Trophoblast cell (in vitro differentiated cells and primary cell): Measurements from ENCODE around the gene ABCG2.
A peak's percentile ranks its signal among the peaks of the same experiment; 100 is the strongest.

Experiments used
- DNase-seq, 2 donors: peaks; one replicate each; pipeline ENCODE4 v3.0.0-alpha.2; 2016
- H2AFZ ChIP-seq: 2 replicates; pipeline ENCODE4 v1.6.1; 2013; ENCODE audit warnings: low read length, moderate library complexity, mild to moderate bottlenecking; ENCODE audit not compliant: insufficient read depth, poor library complexity
- H2AK5ac ChIP-seq: 2 replicates; pipeline ENCODE4 v1.6.1; 2013; ENCODE audit warnings: mild to moderate bottlenecking, low read length
- H2BK120ac ChIP-seq: 2 replicates; pipeline ENCODE4 v1.6.1; 2013; ENCODE audit warnings: low read length, mild to moderate bottlenecking, moderate library complexity; ENCODE audit not compliant: insufficient read depth, poor library complexity
- H2BK12ac ChIP-seq: 2 replicates; pipeline ENCODE4 v1.6.1; 2013; ENCODE audit warnings: mild to moderate bottlenecking, low read length, moderate library complexity
- H2BK5ac ChIP-seq: 2 replicates; pipeline ENCODE4 v1.6.1; 2013; ENCODE audit warnings: low read length, low read depth, moderate library complexity, mild to moderate bottlenecking; ENCODE audit not compliant: poor library complexity
- H3K14ac ChIP-seq: 2 replicates; pipeline ENCODE4 v1.6.1; 2013; ENCODE audit warnings: mild to moderate bottlenecking, low read length
- H3K18ac ChIP-seq: 2 replicates; pipeline ENCODE4 v1.6.1; 2013; ENCODE audit warnings: mild to moderate bottlenecking, low read length
- H3K23ac ChIP-seq: 2 replicates; pipeline ENCODE4 v1.6.1; 2013; ENCODE audit warnings: low read length
- H3K27ac ChIP-seq: 2 replicates; pipeline ENCODE4 v1.5.1; 2013; ENCODE audit warnings: low read depth, mild to moderate bottlenecking, inconsistent platforms, low read length, moderate library complexity
- H3K27me3 ChIP-seq: 2 replicates; pipeline ENCODE4 v1.6.1; 2013; ENCODE audit warnings: inconsistent platforms, mild to moderate bottlenecking, low read length, moderate library complexity; ENCODE audit not compliant: insufficient read depth
- H3K36me3 ChIP-seq, 2 experiments: 1 replicate in 1 of 2; 2 replicates in 1 of 2; pipeline ENCODE4 v1.6.1; 2013; ENCODE audit warnings: low read length in 2 of 2, mild to moderate bottlenecking in 2 of 2, moderate library complexity in 1 of 2; ENCODE audit not compliant: insufficient read depth in 2 of 2, control insufficient read depth in 1 of 2
- H3K4ac ChIP-seq: 2 replicates; pipeline ENCODE4 v1.6.1; 2013; ENCODE audit warnings: low read depth, mild to moderate bottlenecking, low read length, moderate library complexity
- H3K4me1 ChIP-seq, 2 experiments: 1 replicate in 1 of 2; 2 replicates in 1 of 2; pipeline ENCODE4 v1.6.1; 2013; ENCODE audit warnings: low read length in 2 of 2, mild to moderate bottlenecking in 2 of 2, moderate library complexity in 1 of 2; ENCODE audit not compliant: insufficient read depth in 2 of 2, control insufficient read depth in 1 of 2
- H3K4me2 ChIP-seq: 2 replicates; pipeline ENCODE4 v1.6.1; 2013; ENCODE audit warnings: inconsistent platforms, mild to moderate bottlenecking, low read length, moderate library complexity
- H3K4me3 ChIP-seq: 2 replicates; pipeline ENCODE4 v1.5.1; 2013; ENCODE audit warnings: mild to moderate bottlenecking, low read depth, low read length, inconsistent platforms
- H3K79me1 ChIP-seq: one replicate; pipeline ENCODE4 v1.6.1; 2013; ENCODE audit warnings: low read length
- H3K79me2 ChIP-seq: 2 replicates; pipeline ENCODE4 v1.6.1; 2013; ENCODE audit warnings: low read length, mild to moderate bottlenecking; ENCODE audit not compliant: control insufficient read depth, insufficient read depth, poor library complexity
- H3K9ac ChIP-seq: 2 replicates; pipeline ENCODE4 v1.6.1; 2013; ENCODE audit warnings: mild to moderate bottlenecking, low read length
- H3K9me3 ChIP-seq: 2 replicates; pipeline ENCODE4 v1.6.1; 2013; ENCODE audit warnings: low read depth, mild to moderate bottlenecking, control low read depth, inconsistent platforms, low read length; ENCODE audit not compliant: insufficient read depth
- H4K12ac ChIP-seq: 2 replicates; pipeline ENCODE4 v1.6.1; 2013; ENCODE audit warnings: low read depth, mild to moderate bottlenecking, low read length, moderate library complexity
- H4K8ac ChIP-seq: 2 replicates; pipeline ENCODE4 v1.6.1; 2013; ENCODE audit warnings: low read depth, mild to moderate bottlenecking, low read length, moderate library complexity
- H4K91ac ChIP-seq: one replicate; pipeline ENCODE4 v1.6.1; 2013; ENCODE audit warnings: low read depth, mild to moderate bottlenecking, low read length, moderate library complexity
- WGBS: extraction: QIAGEN DNeasy Blood & Tissue Kit; methylation state at CpG from one replicate; pipeline ENCODE4 v1.1.7; 2013; ENCODE audit warnings: missing lambda C conversion rate; ENCODE audit not compliant: insufficient read length, insufficient coverage; ENCODE audit errors: extremely low coverage; 5-methylcytosine and 5-hydroxymethylcytosine counted together

The ABCG2 gene

DNA sequence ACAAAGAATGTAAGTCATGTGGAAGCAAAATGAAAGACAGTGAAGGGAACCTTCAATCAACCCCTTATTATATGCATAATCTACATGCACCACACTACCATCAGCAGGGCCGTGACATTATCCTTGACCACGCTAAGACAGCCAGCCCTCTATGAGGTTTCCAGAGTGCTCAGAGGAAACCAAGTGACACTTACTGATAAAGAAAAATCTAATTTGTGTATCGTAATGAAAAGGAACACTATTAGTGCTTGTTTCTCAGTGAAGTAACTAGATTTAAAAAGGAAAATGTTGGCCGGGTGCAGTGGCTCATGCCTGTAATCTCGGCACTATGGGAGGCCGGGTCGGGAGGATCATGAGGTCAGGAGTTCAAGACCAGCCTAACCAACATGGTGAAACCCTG, 56.4 kb downstream of the ABCG2 start:
- H2BK120ac ChIP-seq, result no peak overlapping the region
- no peak for DNase-seq
- no peak overlapping the region for H3K23ac ChIP-seq
- no peaks in the 10 kb centered on the region for H3K27me3 ChIP-seq
- H3K4me2 ChIP-seq, result no peak overlapping the region
- H3K14ac ChIP-seq, result no peak overlapping the region
- no peak overlapping the region for H3K18ac ChIP-seq
- H3K9ac ChIP-seq, result no peak overlapping the region
- no peak overlapping the region for H3K4me3 ChIP-seq
- no peak overlapping the region for H4K91ac ChIP-seq
- peaks cover 0 to 2% of the 10 kb centered on the region in 2 experiments for H3K4me1 ChIP-seq
- H2BK5ac ChIP-seq, result no peak overlapping the region
- H3K27ac ChIP-seq, result no peak overlapping the region
- no peak overlapping the region for H3K4ac ChIP-seq
- peaks cover 8% of the 10 kb centered on the region in 2 experiments for H3K36me3 ChIP-seq
- H2AFZ ChIP-seq, result no peak overlapping the region
- no peaks in the 10 kb centered on the region for H3K9me3 ChIP-seq
- no peak overlapping the region for H2BK12ac ChIP-seq
- H4K12ac ChIP-seq, result no peak overlapping the region
- no peak overlapping the region for H4K8ac ChIP-seq
- H3K79me1 ChIP-seq, result peaks cover 5% of the 10 kb centered on the region
- no peak overlapping the region for H2AK5ac ChIP-seq
- no CpG with 5 or more reads among the region's 7 CpGs for WGBS
- H3K79me2 ChIP-seq, result no peaks in the 10 kb centered on the region

DNA sequence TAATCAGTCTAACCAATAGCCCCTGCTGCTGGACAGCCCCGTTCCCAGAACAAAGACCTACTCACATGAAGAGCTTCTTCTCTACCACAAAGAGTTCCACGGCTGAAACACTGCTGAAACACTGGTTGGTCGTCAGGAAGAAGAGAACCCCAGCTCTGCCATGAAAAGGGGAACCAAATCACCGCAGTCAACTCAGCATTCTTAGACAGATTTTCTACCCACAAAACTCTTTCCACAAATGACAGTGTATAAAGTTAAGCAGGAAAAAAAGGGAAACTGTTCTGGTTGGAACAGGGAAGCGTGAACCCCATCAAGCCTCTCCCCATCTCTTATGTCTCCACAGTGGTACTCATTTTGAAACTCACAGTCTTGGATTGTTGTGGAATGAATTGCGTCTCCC, 57.3 kb downstream of the ABCG2 start:
- Histone ChIP-seq H3K36me3 (peaks cover 4 to 9% of the 10 kb centered on the region in 2 experiments), H3K79me2 (no peaks in the 10 kb centered on the region), H2BK12ac (no peak overlapping the region), H3K79me1 (peaks cover 5% of the 10 kb centered on the region), H3K18ac (no peak overlapping the region), H3K14ac (no peak overlapping the region), H2BK5ac (no peak overlapping the region), H3K23ac (no peak overlapping the region), H3K27me3 (no peaks in the 10 kb centered on the region), H3K4me1 (peaks cover 0 to 2% of the 10 kb centered on the region in 2 experiments), H4K8ac (no peak overlapping the region), H3K9me3 (no peaks in the 10 kb centered on the region), H2BK120ac (no peak overlapping the region), H3K9ac (no peak overlapping the region), H4K91ac (no peak overlapping the region), H3K4me3 (no peak overlapping the region), H3K4ac (no peak overlapping the region), H3K4me2 (no peak overlapping the region), H2AFZ (no peak overlapping the region), H2AK5ac (no peak overlapping the region), H4K12ac (no peak overlapping the region), H3K27ac (no peak overlapping the region)
- no CpG with 5 or more reads among the region's 6 CpGs for WGBS
- DNase-seq, result no peak

DNA sequence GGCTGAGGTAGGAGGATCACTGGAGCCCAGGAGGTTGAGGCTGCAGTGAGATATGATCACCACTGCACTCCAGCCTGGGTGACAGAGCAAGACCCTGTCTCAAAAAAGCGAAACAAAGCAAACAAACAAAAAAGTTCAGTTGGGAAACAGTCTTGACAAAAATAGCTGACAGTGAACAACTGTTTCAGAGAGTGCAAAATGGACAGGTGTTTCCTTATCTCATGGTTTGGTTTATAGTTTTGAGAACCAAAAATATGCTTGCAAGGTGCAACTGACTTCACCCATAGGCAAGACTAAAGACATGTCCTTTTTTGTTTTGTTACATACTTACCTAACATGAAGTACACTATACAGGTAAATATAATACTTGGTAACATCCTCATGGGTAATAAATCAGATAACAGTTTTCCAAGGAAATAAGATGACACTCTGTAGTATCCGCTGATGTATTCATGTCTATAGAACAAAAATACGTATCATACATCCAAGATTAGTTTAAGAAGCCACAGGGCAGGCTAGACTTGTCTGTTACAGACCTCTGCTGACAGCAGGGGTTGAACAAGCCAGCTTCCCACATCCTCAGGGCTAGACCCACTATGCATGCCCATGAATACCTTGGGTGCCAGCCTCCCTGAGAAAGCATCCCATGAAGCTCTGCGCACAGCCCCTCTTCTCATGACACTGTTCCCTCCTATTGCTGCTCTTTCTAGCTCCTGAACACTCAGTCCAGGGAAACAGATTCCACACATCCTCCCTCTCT, 59.3 kb downstream of the ABCG2 start:
- Histone ChIP-seq H4K8ac (no peak overlapping the region), H3K36me3 (peaks cover 2 to 14% of the 10 kb centered on the region in 2 experiments), H3K4me1 (no peaks in the 10 kb centered on the region), H2BK120ac (no peak overlapping the region), H3K4me2 (no peak overlapping the region), H2BK5ac (no peak overlapping the region), H3K23ac (no peak overlapping the region), H3K4me3 (no peak overlapping the region), H4K12ac (no peak overlapping the region), H2BK12ac (peak overlapping the region; percentile 78), H3K27ac (no peak overlapping the region), H4K91ac (no peak overlapping the region), H3K79me1 (peaks cover 3% of the 10 kb centered on the region), H2AFZ (no peak overlapping the region), H3K14ac (no peak overlapping the region), H2AK5ac (no peak overlapping the region), H3K9ac (peak overlapping the region; percentile 4), H3K27me3 (no peaks in the 10 kb centered on the region), H3K18ac (no peak overlapping the region), H3K9me3 (no peaks in the 10 kb centered on the region), H3K4ac (no peak overlapping the region), H3K79me2 (no peaks in the 10 kb centered on the region)
- WGBS, result no CpG with 5 or more reads among the region's 4 CpGs
- no peak for DNase-seq

DNA sequence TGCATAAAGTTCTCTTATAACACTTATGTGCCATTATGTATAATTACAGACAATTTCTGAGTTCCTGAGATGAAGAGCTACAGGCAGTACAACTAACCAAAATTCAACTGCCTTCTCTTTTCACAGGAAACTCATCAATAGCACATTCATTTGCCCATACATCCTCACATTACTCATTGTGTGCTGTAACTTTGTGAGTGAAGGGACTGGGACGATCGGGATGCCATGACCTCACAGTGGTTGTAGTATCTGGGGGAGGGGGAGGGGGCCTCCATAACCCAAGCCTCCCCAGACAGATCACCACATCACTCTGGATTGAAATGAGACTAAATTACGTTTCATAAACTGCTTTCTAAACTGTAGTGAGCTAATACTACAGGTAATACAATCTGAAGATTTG, 60.7 kb downstream of the ABCG2 start:
- H3K27me3 ChIP-seq, result no peaks in the 10 kb centered on the region
- no peak overlapping the region for H2BK5ac ChIP-seq
- H3K9ac ChIP-seq, result no peak overlapping the region
- peaks cover 2 to 14% of the 10 kb centered on the region in 2 experiments for H3K36me3 ChIP-seq
- H4K91ac ChIP-seq, result no peak overlapping the region
- no peak overlapping the region for H2AK5ac ChIP-seq
- H2BK12ac ChIP-seq, result no peak overlapping the region
- H3K9me3 ChIP-seq, result no peaks in the 10 kb centered on the region
- no peak overlapping the region for H2AFZ ChIP-seq
- H3K79me1 ChIP-seq, result peaks cover under 1% of the 10 kb centered on the region
- H3K4me3 ChIP-seq, result no peak overlapping the region
- no peak overlapping the region for H3K27ac ChIP-seq
- H3K23ac ChIP-seq, result no peak overlapping the region
- no peak overlapping the region for H3K14ac ChIP-seq
- H2BK120ac ChIP-seq, result no peak overlapping the region
- H3K18ac ChIP-seq, result no peak overlapping the region
- no peak overlapping the region for H4K12ac ChIP-seq
- H3K4me2 ChIP-seq, result no peak overlapping the region
- no peak overlapping the region for H3K4ac ChIP-seq
- no peaks in the 10 kb centered on the region for H3K79me2 ChIP-seq
- WGBS, result no CpG with 5 or more reads among the region's 3 CpGs
- no peak overlapping the region for H4K8ac ChIP-seq
- no peak for DNase-seq
- no peaks in the 10 kb centered on the region for H3K4me1 ChIP-seq
